Sciatic nerve (tissue), 2 donors: Measurements from ENCODE around the gene CYB561. TPM values are rescaled to one million over a fixed set of nuclear protein-coding genes. Genes with fewer than 3 reads are reported as not detected.
"Not testable (repeated sequence)": the region's sequence is repeated elsewhere in the genome, so short reads cannot be mapped to it uniquely, and the experiment has no call there.

ENCODE experiments used
- ATAC-seq: fragments of 200-7000 bp; cut with Tn5 transposase; one replicate; pipeline ENCODE4 v1.9.1; 2020; ENCODE audit warnings: mild to moderate bottlenecking, moderate library complexity
- DNase-seq: peaks from one replicate; pipeline ENCODE4 v3.0.0-alpha.2; 2020; ENCODE audit warnings: low spot score
- intact Hi-C: fragments of 100-400 bp; cut with DNase I; formaldehyde crosslinking; loops from one replicate; pipeline ENCODE4 v1.14.2; 2022
- total RNA-seq: library from RNA; stranded (reverse); fragmentation: NEBNext Ultra II Directional; extraction: Animal tissue kit (Norgen Biotek cat#: 25700); gene quantifications from one replicate; pipeline ENCODE4 v1.2.1, GENCODE V29; 2021
- donor health status: DM: no; HTN: no; CAD: no.
- donor health status: DM: no; HTN: no; CAD: no.

CYB561 gene
- total RNA-seq, 1 donor from 2014 or later = 24.7 TPM

DNA sequence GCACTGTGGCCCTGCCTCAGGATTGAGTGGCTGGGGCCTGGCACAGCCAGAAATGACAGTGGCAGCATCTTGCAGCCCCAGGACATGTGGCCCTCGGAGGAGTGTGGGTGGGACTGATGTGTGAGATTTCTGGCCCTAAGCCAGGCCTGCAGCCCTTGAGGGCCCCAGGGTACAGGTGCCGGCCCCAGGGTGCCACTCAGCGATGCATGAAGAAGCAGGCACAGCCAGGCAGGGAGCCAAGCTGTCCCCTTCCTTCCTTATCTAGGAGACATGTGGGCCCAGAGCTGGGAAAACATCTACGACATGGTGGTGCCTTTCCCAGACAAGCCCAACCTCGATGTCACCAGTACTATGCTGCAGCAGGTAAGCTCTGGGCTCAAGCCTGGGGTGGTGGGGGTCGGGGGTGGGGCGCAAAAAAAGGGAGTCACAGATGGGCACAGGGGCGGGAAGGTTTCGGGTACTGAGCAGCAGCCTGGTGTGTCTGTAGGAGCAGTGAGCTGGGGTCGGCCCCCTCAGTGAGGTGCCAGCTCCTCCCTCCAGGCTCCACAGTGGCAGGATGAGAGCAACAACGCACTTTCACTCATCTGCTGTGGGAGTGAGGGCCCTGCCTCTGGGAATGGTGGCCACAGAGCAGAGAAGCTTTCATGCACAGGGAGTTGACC lies 34.9 kb upstream of the CYB561 start:
- DNase-seq = no peak
- intact Hi-C loops = no loop called here
- no peak for ATAC-seq

DNA sequence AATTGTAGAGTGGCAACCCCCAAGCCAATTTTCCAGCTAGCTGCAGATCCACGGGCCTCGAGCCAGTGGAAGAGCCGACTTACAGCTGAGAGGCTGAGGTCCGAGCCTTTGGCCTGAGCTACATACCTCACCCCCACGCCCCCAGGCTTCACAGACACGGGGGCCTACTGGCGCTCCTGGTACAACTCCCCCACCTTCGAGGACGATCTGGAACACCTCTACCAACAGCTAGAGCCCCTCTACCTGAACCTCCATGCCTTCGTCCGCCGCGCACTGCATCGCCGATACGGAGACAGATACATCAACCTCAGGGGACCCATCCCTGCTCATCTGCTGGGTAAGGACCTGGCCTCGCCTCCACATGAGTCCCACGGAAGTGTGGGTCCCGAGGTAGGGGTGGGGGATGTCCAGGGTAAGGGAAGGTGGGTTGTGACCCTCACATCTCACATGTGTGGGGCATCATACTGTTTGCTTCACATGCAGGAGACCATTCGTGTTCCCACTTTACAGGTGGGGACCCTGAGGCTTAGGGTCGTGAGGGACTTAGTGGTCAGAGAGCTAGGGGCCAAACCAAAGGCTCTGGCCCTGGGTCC lies 34.2 kb upstream of the CYB561 start:
- ATAC-seq (no peak), DNase-seq (no peak)
- intact Hi-C loops = no loop called here

DNA sequence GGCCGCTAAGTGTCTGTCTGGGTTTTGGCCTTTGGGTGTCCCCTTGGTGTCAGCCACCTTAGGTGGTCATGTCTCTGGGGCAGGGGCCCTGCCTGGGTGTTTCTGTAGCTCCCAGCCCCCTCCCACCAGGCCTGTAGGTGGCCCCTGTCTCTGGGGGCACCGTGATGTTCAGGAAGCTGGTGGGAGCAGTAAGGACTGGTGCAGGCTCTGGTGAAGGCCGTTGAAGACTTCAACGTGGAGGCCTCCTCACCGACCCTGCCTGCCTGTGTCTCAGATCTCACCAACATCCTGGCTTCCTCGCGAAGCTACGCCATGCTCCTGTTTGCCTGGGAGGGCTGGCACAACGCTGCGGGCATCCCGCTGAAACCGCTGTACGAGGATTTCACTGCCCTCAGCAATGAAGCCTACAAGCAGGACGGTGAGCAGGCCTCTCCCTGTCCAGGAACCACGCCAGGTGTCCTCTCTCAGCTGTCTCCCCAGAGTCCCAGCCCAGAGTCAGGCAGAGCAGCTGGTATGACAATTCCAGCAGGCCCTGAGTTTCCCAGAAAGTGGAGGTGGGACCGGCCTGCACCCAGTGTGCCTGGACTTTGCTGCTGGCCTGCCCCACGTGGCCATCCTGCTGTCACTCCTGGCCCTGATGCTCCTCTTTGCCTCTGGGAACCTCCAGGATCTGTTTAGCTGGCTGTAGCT lies 33.5 kb upstream of the CYB561 start:
- intact Hi-C loops = loop anchor here (5.0 kb wide), 1 partner anchor 52 kb away; no protein-coding TSS in a partner anchor
- ATAC-seq (no peak), DNase-seq (no peak)

DNA sequence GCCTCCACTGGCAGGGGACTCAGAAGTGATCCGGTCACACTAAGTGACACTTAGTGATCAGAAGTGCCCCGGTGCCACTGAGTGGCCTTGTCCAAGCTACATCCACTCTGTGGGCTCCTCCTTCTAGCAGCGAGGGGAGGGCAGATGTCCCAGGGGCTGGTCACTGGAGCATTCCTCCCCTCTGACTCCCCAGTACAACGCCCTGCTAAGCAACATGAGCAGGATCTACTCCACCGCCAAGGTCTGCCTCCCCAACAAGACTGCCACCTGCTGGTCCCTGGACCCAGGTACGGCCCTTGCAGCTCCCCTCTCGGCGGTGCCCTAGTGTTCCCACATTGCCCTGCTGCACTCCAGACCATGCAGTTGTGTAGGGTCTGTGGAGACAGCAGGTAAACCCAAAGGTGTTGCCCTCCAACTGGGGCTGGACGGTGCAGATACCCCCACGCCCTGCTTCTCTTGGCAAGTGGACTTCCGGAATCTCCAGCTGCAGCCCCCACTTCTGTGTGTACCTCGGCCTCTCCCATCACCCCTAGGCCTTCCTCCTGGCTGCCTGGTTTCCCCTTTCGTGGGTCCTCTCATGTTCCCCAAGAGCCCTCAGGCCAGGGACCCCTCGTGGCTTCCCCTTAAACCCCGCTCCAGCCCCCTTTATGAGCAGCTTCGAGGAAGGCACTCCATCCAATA lies 32.8 kb upstream of the CYB561 start:
- intact Hi-C loops = loop anchor here (5.0 kb wide), 1 partner anchor 52 kb away; no protein-coding TSS in a partner anchor
- peak; percentile 89 for ATAC-seq

DNA sequence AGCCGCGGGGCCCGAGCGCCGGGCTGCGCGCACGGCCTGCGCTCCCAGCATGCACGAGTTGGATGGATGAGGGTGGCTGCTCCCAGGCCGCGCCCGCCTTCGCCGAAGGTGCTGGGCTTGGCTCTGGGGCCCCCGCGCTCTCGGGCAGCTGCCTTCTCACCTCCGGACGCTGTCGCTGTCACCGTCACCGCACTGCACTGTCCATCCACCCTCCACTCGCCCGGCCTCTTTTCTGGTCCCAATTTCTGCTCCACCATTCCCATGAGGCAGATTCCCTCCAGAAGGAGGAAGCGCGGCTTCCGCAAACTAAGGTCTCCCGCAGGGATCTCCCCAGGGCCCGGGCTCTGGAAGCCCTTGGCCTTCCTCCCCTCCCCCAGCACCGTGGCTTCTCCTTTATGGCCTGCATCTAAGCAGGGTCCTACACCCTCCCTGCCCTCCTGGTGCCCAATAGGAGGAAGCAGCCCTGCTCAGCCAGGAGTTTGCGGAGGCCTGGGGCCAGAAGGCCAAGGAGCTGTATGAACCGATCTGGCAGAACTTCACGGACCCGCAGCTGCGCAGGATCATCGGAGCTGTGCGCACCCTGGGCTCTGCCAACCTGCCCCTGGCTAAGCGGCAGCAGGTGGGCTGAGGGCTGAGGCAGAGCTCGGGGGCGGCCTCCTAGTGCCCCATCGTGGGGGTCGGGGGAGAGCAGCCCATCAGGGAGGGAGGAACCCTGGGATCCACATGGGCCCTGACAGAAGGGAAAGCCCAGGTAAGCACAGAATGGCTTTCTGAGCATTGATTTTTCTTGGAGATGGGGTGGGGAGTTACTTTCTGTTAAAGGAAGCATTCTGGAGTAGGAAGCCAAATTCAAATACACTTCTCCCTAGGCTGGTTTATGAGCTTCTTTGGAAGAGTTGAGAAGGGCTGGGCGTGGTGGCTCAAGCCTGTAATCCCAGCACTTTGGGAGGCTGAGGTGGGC lies 31.7 kb upstream of the CYB561 start:
- ATAC-seq = peak; percentile 14
- DNase-seq = no peak

More for the DNA sequence above, 32.8 kb upstream of the CYB561 start:
- peak; percentile 89 for DNase-seq

DNA sequence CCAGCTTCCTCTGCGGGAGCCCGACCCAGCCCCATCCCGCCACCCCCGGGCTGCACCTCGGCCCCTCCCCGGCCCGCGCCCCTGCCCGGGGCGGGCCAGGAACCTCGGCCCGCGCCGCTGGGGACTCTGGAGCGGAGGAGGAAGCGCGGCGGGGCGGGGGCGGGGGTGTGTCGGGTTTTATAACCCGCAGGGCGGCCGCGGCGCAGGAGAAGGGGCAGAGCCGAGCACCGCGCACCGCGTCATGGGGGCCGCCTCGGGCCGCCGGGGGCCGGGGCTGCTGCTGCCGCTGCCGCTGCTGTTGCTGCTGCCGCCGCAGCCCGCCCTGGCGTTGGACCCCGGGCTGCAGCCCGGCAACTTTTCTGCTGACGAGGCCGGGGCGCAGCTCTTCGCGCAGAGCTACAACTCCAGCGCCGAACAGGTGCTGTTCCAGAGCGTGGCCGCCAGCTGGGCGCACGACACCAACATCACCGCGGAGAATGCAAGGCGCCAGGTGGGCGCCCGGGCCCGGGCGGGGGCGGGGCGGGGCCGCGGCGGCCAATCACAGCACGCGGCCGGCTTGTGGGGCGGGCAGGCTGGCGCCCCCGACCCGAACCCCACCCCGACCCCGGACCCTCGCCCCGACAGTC lies 30.9 kb upstream of the CYB561 start, which contains the start of gene ACE:
Gene ACE (plus strand): TSS at position 208 of the 626 bp plus-strand sequence. CDS start 34 bp downstream, at position 242.
- intact Hi-C loops = loop anchor here (5.0 kb wide), 1 partner anchor 50 kb away; no protein-coding TSS in a partner anchor
- no peak for DNase-seq

More for the DNA sequence above, 31.7 kb upstream of the CYB561 start:
- intact Hi-C loops = loop anchor here (5.0 kb wide), 1 partner anchor 50 kb away; no protein-coding TSS in a partner anchor

DNA sequence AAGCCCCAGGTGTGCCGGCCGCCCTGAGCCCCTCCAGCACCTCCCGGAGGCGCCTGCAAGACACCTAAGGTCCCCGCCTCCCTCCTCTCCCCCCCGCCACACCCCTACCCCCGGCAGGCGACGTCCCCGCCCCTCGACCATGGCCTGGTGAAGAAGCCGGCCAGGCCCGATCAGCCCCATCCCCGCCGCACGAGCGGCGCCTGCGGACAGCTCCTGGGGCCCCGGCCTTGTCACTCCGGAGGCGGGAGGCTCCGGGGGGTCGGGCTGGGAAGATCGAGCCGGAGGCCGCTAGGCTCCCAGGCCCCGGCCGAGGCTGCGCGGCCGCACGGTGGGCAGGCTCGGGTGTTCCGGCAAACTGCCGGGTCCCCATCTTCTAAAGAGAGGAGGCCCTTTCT lies 30.4 kb upstream of the CYB561 start:
- ATAC-seq (no peak), DNase-seq (no peak)
- intact Hi-C loops = loop anchor here (5.0 kb wide), 1 partner anchor 49 kb away; no protein-coding TSS in a partner anchor

More for the DNA sequence above, 30.9 kb upstream of the CYB561 start, which contains the start of gene ACE:
- ATAC-seq = no peak

DNA sequence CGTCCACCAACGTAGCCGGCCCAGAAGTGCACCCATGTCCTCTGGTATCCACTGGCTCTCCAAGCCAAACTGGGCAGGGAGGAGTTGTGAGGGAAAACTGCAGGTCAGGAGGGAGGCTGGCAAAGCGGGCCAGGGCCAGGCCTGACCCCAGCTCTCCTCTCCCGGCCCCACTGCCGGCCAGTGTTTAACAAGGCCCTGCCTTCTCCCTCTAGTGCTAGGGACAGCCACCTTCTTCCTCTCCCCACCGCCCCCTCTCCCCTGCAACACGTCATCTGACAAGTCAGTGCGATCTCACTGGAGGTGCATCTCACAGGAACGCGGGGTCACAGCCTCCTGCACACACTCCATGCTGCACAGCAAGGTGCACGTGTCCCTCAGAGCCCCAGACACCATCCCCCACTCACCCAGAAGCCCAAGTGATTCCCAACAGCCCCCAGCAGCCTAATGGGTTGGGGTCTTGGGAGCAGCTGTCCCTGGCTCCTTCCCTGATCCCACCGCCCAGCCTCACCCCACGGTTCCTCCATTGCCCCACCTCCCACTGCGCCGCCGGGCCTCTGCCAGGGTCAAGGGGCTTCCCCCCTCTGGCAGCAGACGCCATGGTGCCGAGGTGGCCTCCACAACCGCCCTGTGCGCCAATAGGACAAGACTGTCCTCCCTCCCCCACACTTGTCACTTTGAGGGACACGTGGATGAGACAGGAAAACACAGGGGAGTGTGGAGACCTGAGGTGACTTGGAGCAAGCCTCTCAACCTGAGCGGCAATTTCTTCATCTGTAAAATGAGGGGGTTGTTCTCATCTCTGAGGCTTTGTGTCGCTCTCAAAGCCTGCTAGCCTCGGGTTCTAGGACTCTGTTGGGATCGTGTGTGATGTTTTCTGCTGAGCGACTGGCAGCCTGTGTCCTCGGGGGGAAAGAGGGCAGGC lies 29.6 kb upstream of the CYB561 start:
- intact Hi-C loops = loop anchor here (5.0 kb wide), 1 partner anchor 48 kb away; no protein-coding TSS in a partner anchor

DNA sequence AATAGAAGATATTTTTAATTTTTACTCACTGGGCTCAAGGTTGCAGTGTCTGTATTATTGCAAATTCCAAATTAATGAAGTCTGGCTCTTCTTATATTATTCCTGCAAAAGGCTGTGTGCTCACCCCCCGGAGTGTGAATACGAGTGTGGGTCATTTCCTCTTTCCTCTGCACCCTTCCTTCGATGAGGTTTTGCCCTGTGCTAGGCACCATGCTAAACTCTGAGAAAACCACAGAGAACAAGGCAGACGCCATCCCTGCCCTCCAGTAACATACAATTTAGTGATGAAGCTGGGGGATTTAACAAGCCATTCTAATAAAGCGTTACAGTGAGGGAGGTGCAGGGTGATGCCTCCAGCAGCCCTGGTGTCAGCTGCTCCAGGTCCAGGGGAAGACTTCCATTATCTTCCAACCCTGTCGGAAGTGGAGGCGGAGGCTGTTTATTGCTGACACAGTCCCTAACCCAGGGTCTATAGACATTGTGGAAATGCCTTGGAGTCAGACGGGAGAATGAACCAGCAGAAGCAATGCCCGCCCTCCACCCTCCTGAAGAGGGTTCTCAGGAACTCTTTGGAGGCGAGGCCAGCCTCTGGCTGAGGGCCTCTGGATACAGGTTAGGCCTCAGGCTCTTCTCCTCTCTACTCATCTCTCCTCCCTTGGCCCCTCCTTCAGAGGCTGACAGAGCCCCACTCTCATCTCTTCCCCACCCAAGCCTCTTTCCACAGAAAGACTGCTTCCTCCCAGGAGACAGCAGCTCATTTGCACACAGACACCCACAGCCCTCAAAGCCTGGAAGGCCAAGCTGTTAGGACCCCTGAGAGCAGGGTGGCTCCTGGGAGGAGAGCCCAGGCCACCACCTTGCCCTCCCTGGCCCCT lies 28.7 kb upstream of the CYB561 start:
- DNase-seq (no peak), ATAC-seq (no peak)
- intact Hi-C loops = loop anchor here (5.0 kb wide), 1 partner anchor 48 kb away; no protein-coding TSS in a partner anchor

More for the DNA sequence above, 29.6 kb upstream of the CYB561 start:
- no peak for ATAC-seq
- no peak for DNase-seq

DNA sequence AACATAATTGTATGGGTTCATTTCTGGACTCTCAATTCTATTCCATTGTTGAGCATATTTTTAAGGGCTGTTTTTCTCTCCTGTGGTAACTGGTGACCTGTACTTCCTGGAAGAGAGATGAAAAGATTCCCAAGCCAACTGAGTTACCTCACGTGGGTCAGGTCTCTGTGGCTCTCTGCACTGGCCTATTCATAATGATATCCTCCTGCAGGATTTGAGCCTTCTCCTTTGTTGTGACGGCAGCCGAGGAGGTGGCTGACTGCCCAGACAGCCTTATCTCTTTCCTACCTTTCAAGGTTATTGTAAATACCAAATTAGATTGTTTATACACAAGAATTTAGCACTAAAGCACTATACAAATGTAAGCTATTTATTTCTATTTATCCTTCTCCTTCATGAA lies 28.1 kb upstream of the CYB561 start:
- no peak for DNase-seq
- no peak for ATAC-seq
- intact Hi-C loops = no loop called here

DNA sequence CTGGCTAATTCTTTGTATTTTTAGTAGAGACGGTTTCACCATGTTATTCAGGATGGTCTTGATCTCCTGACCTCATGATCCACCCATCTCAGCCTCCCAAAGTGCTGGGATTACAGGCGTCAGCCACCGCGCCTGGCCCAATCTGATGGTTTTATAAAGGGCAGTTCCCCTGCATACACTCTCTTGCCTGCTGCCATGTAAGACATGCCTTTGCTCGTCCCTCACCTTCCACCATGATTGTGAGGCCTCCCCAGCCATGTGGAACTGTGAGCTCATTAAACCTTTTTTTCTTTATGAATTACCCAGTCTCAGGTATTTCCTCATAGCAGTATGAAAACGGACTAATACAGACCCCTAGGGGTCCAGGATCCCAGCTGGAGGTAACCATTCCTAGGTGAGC lies 22.0 kb upstream of the CYB561 start:
- intact Hi-C loops, ATAC-seq, DNase-seq: not testable (repeated sequence)

DNA sequence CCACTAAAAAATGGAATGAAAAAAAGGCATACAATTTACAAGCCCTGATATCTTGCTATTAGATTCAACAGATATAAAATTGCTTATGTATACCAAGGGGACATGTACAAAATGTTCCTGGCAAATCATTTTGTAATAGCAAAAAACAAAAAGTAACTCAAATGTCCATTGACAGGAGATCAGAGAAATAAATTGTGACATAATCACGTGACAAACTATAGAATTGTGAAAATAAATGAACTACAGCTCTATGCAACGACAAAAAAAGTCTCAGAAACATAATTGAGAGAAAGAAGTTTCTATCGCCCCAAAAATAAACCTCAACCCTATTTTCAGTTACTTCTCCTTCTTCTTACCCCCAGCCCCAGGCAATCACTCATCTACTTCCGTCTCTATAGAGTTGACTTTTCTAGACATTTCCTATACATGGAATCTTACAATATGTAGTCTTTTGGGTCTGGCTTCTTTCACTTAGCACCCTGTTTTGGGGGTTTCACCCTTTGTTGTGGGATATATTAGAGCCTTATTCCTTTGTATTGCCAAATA lies 18.7 kb upstream of the CYB561 start:
- ATAC-seq (no peak), DNase-seq (no peak)
- intact Hi-C loops = no loop called here

DNA sequence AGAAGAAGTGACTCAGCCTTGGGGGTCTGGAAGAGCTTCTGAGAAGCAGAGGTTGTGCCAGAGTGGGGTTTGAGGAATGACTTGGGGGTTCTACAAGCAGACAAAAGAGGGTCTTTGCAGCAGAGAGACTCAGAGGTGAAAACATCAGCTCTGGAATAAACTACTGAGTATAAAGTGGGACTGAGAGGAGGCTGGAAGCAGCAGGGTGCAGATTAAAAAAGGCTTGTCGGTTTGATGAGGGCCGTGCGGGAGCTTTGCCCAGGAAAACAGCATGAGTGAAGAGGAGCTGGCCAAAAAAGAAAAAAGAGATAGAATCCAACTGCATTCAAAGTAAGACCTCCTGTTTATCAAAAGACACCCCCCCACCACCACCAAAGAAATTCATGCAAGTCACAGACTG lies 17.7 kb upstream of the CYB561 start:
- intact Hi-C loops = no loop called here
- no peak for ATAC-seq
- no peak for DNase-seq

DNA sequence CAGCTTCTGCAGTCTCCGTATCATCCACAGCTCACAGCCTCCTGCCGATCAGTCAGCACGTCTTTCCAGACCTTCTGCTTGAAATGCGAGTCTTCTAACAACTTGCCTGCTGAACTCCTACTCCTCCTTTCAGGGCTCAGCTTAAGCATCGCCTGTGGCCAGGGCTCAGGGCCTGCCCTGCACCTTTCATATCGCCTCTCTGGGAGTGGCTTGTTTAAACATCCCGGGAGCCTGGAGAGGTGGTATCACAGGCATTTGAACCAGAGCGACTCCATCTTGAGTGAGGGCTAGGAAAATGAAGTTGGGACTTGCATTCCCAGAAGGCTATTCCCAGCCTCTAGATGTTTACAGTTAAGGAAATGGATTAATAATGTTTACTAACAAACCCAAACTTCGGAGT lies 13.9 kb upstream of the CYB561 start:
- ATAC-seq = no peak
- intact Hi-C loops = no loop called here
- DNase-seq = no peak

DNA sequence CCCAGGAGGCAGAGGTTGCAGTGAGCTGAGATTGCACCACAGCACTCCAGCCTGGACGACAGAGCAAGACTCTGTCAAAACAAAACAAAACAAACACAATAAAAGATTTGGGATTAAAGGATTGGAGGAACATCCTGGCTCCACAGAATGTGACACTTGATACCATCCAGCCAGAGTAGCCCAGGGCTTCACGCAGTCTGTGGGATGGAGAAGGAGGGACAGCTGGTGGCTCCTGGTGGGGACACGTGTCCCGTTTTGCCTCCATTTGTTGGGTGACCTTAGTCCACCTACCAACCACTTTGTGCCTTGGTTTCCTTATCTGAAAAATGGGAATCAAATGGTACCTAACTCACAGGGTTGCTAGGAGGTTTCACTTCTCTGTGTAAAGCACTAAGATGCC lies 12.4 kb upstream of the CYB561 start:
- no peak for ATAC-seq
- intact Hi-C loops = no loop called here
- no peak for DNase-seq
